Duodenal mucosa (tissue), 2 donors: Measurements from ENCODE around the gene CRYBB3.

Source experiments
- H3K27ac ChIP-seq: one replicate; pipeline ENCODE4 v1.7.0; 2013; ENCODE audit warnings: low read depth, low read length
- H3K27me3 ChIP-seq, 2 donors: one replicate each; pipeline ENCODE4 v1.7.0; 2013; ENCODE audit warnings: low read length in 2 of 2, control low read depth in 1 of 2; ENCODE audit not compliant: insufficient read depth in 2 of 2, control insufficient read depth in 1 of 2
- H3K36me3 ChIP-seq, 2 donors: one replicate each; pipeline ENCODE4 v1.7.0; 2013; ENCODE audit warnings: low read length in 2 of 2, control low read depth in 1 of 2; ENCODE audit not compliant: insufficient read depth in 2 of 2, control insufficient read depth in 1 of 2
- H3K4me1 ChIP-seq, 2 donors: one replicate each; pipeline ENCODE4 v1.7.0; 2013; ENCODE audit warnings: low read length in 2 of 2, control low read depth in 1 of 2; ENCODE audit not compliant: insufficient read depth in 2 of 2, control insufficient read depth in 1 of 2
- H3K4me3 ChIP-seq, 2 donors: one replicate each; pipeline ENCODE4 v1.7.0; 2013; ENCODE audit warnings: low read length in 2 of 2, low read depth in 1 of 2
- H3K9ac ChIP-seq, 2 donors: one replicate each; pipeline ENCODE4 v1.7.0; 2013; ENCODE audit warnings: low read length in 2 of 2, low read depth in 1 of 2
- H3K9me3 ChIP-seq, 2 donors: one replicate each; pipeline ENCODE4 v1.7.0; 2013; ENCODE audit warnings: low read length in 2 of 2, control low read depth in 1 of 2; ENCODE audit not compliant: control insufficient read depth in 1 of 2

The CRYBB3 gene

DNA sequence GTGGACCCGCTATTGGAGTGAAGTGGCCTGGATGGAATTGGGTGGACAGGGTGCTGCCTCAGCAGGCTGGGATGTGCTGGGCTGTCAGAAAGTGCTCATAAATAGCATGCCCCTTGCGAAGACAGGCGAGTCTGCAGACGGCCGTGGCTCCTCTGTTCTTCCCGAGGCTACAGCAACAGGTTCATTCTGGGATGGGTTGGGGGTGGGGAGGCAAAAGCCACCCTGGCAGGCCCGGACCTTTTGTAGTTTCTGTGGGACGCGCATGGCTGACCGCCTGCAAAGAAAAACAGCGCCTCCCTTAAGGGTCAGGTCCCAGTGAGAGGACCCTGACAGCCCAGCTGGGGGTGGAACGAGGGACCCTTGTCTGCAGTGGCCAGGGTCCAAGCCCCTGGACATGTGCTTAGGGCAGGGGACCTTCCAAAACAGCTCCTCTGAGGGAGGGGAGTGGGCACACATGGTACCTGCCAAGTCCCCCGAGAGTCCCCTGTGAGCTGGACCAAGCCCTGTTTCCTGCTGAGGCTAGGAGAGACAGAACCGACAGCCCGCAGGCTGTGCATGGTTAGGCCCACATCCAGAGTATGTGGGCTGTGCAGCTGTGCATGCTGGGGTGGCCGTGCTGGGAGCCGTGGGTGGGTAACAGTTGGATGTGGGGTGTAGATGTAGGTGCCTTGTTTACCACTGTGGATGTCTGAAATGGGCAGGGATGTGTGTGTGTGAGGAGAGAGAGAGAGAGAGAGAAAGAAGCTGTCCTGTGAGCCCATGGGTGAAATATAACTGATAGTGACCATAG lies at the start of gene CRYBB3:
TSS of gene CRYBB3 (plus strand) at position 128 of the 790 bp plus-strand sequence. CDS start 1,539 bp downstream, outside the sequence.
- no peaks in the 10 kb centered on the region for H3K27me3 ChIP-seq
- no peak within 1 kb of the TSS for H3K9ac ChIP-seq
- no peaks in the 10 kb centered on the region for H3K9me3 ChIP-seq
- H3K4me3 ChIP-seq, result no peak within 1 kb of the TSS
- H3K36me3 ChIP-seq, result peaks cover 5 to 23% of the 10 kb centered on the region in 2 donors
- no peak within 1 kb of the TSS for H3K27ac ChIP-seq
- no peaks in the 10 kb centered on the region for H3K4me1 ChIP-seq

DNA sequence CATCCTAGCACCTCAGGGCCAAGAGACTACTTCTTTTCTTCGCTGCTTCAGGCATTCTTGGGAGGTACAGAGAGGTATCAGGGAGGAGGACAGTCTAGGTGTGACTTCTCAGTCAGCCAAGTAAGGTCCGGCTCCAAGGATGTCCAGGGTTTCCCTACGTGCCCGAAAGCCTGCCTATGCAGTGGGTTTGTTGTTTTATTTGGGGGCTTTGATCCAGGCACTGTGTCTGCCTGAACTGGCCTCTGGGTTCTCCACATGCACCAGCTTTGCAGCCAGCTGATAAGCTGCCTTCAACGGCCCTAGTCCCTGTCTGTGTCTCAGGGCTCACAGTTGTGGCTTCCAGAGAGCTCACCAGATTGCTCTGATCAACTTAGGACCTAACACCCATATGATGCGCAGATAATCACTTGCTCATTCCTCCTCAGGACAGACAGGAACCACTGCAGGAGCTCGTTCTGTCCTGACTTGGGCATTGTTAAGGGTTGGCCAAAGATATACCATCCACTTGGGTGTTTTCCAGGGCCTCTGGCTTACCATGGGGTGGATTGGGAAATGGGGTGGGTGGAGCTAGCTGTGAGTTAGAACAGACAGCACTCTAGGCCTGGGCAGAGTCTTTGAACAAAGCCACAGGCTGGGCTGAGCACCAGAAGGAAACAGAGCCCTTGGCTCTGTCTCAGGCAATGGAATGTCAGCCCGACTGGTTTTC lies 45.5 kb upstream of the CRYBB3 start:
- peaks cover 10 to 11% of the 10 kb centered on the region in 2 donors for H3K4me1 ChIP-seq
- H3K27me3 ChIP-seq, result no peaks in the 10 kb centered on the region
- no peak overlapping the region for H3K27ac ChIP-seq

DNA sequence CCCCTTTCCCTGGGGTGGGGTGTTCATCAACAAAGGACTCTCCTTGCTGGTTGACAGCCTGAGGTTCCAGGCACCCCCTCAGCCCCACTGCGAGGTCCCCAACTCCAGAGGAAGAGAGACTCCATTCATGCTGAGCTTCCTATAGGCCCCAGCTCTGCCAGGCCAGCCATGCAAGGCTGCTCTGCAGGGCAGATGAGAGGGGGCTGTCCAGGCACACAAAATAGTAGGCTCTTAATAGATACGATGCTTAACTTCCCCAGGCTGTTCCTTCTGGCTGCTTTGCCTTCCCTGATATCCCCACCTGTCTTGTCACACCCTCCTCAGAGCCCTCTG lies 45.0 kb upstream of the CRYBB3 start:
- H3K4me3 ChIP-seq, result no peak overlapping the region
- H3K27ac ChIP-seq, result no peak overlapping the region
- no peaks in the 10 kb centered on the region for H3K9me3 ChIP-seq
- H3K4me1 ChIP-seq, result peaks cover 5 to 10% of the 10 kb centered on the region in 2 donors
- H3K9ac ChIP-seq, result no peak overlapping the region
- no peaks in the 10 kb centered on the region for H3K27me3 ChIP-seq
- peaks cover 0 to 2% of the 10 kb centered on the region in 2 donors for H3K36me3 ChIP-seq

More for the DNA sequence above, 45.5 kb upstream of the CRYBB3 start:
- H3K9ac ChIP-seq, result no peak overlapping the region
- no peaks in the 10 kb centered on the region for H3K9me3 ChIP-seq
- peaks cover 0 to 2% of the 10 kb centered on the region in 2 donors for H3K36me3 ChIP-seq
- H3K4me3 ChIP-seq, result no peak overlapping the region

- Histone ChIP-seq H3K4me3 (no peak overlapping the region), H3K9ac (no peak overlapping the region), H3K9me3 (no peaks in the 10 kb centered on the region), H3K27me3 (no peaks in the 10 kb centered on the region), H3K4me1 (peaks cover 5 to 10% of the 10 kb centered on the region in 2 donors), H3K36me3 (peaks cover 0 to 2% of the 10 kb centered on the region in 2 donors), H3K27ac (no peak overlapping the region)
These were observed 42.9 kb upstream of the CRYBB3 start for GRCh38 chr22:25156736-25157135.

- H3K4me3 ChIP-seq, result no peak overlapping the region
- no peak overlapping the region for H3K27ac ChIP-seq
- peaks cover 0 to 2% of the 10 kb centered on the region in 2 donors for H3K36me3 ChIP-seq
- no peaks in the 10 kb centered on the region for H3K9me3 ChIP-seq
- no peak overlapping the region for H3K9ac ChIP-seq
- H3K27me3 ChIP-seq, result no peaks in the 10 kb centered on the region
- peaks cover 5 to 9% of the 10 kb centered on the region in 2 donors for H3K4me1 ChIP-seq
These were observed 40.6 kb upstream of the CRYBB3 start for GRCh38 chr22:25159028-25159427.

DNA sequence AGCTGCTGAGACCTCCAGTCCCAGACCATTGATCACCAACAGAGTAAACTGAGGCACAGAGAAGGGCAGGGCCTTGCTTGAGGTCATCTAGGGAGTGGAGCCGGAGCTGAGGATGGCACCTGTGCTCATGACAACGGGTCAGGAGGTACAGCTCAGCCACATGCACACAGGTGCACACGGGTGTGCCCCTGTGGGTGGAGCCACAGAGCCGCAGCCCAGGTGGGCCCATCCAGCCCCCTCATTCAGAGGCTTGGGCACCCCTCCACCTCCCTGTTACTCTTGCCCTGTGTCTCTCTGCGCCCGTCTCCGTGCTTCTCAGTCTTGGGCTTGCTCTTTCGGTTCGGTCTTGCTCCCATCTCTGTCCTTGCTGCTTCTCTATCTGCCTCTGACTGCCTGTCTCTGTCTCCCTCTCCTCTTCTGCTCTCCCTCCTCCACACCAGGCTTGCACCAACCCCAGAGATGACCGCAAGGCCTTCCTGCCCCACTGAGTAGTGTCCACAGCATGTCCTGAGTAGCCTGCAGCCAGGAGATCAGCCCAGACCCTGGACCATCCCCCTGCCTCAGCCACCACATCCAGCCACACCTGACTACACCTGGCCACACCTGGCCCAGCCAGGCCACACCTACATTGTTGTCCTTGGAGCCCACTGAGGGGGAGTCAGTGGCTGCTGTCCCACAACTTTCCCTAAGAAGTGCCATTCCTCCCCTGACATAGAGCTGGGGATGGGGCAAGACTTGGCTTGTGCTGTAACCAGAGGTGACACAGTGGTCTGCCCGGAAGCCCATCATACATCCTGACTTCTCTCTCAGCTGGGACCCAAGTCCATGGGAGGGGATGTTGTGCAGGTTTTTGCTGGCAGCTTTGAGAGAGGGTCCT lies 39.3 kb upstream of the CRYBB3 start:
- Histone ChIP-seq H3K36me3 (peaks cover 0 to 2% of the 10 kb centered on the region in 2 donors), H3K9me3 (no peaks in the 10 kb centered on the region), H3K4me3 (no peak overlapping the region), H3K4me1 (no peaks in the 10 kb centered on the region), H3K27ac (no peak overlapping the region), H3K9ac (no peak overlapping the region), H3K27me3 (no peaks in the 10 kb centered on the region)

- Histone ChIP-seq H3K4me3 (no peak overlapping the region), H3K4me1 (no peaks in the 10 kb centered on the region), H3K9ac (no peak overlapping the region), H3K27ac (no peak overlapping the region), H3K9me3 (no peaks in the 10 kb centered on the region), H3K36me3 (peaks cover 0 to 2% of the 10 kb centered on the region in 2 donors), H3K27me3 (no peaks in the 10 kb centered on the region)
These were observed 38.4 kb upstream of the CRYBB3 start for GRCh38 chr22:25161017-25161915.

GRCh38 chr22:25161916-25162530 lies 37.6 kb upstream of the CRYBB3 start:
- peaks cover 0 to 2% of the 10 kb centered on the region in 2 donors for H3K36me3 ChIP-seq
- H3K27me3 ChIP-seq, result no peaks in the 10 kb centered on the region
- H3K27ac ChIP-seq, result no peak overlapping the region
- no peaks in the 10 kb centered on the region for H3K9me3 ChIP-seq
- no peak overlapping the region for H3K4me3 ChIP-seq
- no peaks in the 10 kb centered on the region for H3K4me1 ChIP-seq
- H3K9ac ChIP-seq, result no peak overlapping the region

- Histone ChIP-seq H3K9me3 (no peaks in the 10 kb centered on the region), H3K9ac (no peak overlapping the region), H3K36me3 (peaks cover 0 to 2% of the 10 kb centered on the region in 2 donors), H3K27ac (no peak overlapping the region), H3K4me1 (no peaks in the 10 kb centered on the region), H3K4me3 (no peak overlapping the region), H3K27me3 (no peaks in the 10 kb centered on the region)
These were observed 37.1 kb upstream of the CRYBB3 start for GRCh38 chr22:25162561-25162960.
